T-helper 17 cell (primary cell): ENCODE results near the gene MIA2. TPM values are rescaled to one million over a fixed set of nuclear protein-coding genes. Genes with fewer than 3 reads are reported as not detected.
"Not testable (repeated sequence)": the region's sequence is repeated elsewhere in the genome, so short reads cannot be mapped to it uniquely, and the experiment has no call there.

Experiments
- ATAC-seq: fragments of 150-1000 bp; cut with Tn5 transposase; 2 replicates; pipeline ENCODE4 v1.10.0; 2021; ENCODE audit warnings: mild to moderate bottlenecking, moderate library complexity
- DNase-seq, 3 donors: peaks; one replicate each; pipeline versions ENCODE4 v3.0.0 to v3.0.0-alpha.2; 2020 to 2021
- H3K9me3 ChIP-seq: one replicate; pipeline ENCODE4 v1.7.0; 2013; ENCODE audit warnings: low read length, mild to moderate bottlenecking; ENCODE audit not compliant: control insufficient read depth, poor library complexity, severe bottlenecking
- H3K27ac Mint-ChIP-seq: one replicate; pipeline ENCODE4 v1.8.0; 2022; ENCODE audit warnings: mild to moderate bottlenecking, moderate library complexity, mixed read lengths
- H3K27me3 Mint-ChIP-seq: one replicate; pipeline ENCODE4 v1.8.0; 2022; ENCODE audit warnings: mixed read lengths
- H3K36me3 Mint-ChIP-seq: one replicate; pipeline ENCODE4 v1.8.0; 2022; ENCODE audit warnings: low read depth, mixed read lengths
- H3K4me1 Mint-ChIP-seq: one replicate; pipeline ENCODE4 v1.8.0; 2022; ENCODE audit warnings: mild to moderate bottlenecking, mixed read lengths
- H3K4me3 Mint-ChIP-seq: one replicate; pipeline ENCODE4 v1.8.0; 2022; ENCODE audit warnings: mild to moderate bottlenecking, moderate library complexity, mixed read lengths
- total RNA-seq, 4 donors: library from RNA in 2 of 4; stranded (reverse) in 2 of 4; gene quantifications; one replicate each; pipeline ENCODE4 v1.2.3 and lab custom pipeline; 2022 to 2026

Gene MIA2
- total RNA-seq, 2 donors from 2014 or later: 22.2 to 23.4 TPM

- ATAC-seq (no peak), DNase-seq (no peak)
- H3K4me1 Mint-ChIP-seq: peaks cover 2% of the 10 kb centered on the region
- H3K4me3 Mint-ChIP-seq: no peak overlapping the region
- H3K9me3 ChIP-seq: no peaks in the 10 kb centered on the region
- no peaks in the 10 kb centered on the region for H3K27me3 Mint-ChIP-seq
- H3K27ac Mint-ChIP-seq: no peak overlapping the region
- H3K36me3 Mint-ChIP-seq: no peaks in the 10 kb centered on the region
Measured at GRCh38 chr14:39219075-39219499, 14.6 kb upstream of the MIA2 start.

GRCh38 chr14:39220473-39220872 is 13.2 kb upstream of the MIA2 start:
- H3K4me3 Mint-ChIP-seq, H3K36me3 Mint-ChIP-seq, H3K27me3 Mint-ChIP-seq, ATAC-seq, H3K4me1 Mint-ChIP-seq, DNase-seq, H3K9me3 ChIP-seq, H3K27ac Mint-ChIP-seq: not testable (repeated sequence)

GRCh38 chr14:39228044-39228443 is 5.7 kb upstream of the MIA2 start:
- H3K4me1 Mint-ChIP-seq: peaks cover 15% of the 10 kb centered on the region
- DNase-seq: no peak
- no peaks in the 10 kb centered on the region for H3K9me3 ChIP-seq
- H3K27me3 Mint-ChIP-seq: no peaks in the 10 kb centered on the region
- H3K27ac Mint-ChIP-seq: peak overlapping the region; percentile 91
- no peak overlapping the region for H3K4me3 Mint-ChIP-seq
- no peak for ATAC-seq
- H3K36me3 Mint-ChIP-seq: no peaks in the 10 kb centered on the region

GRCh38 chr14:39228509-39229221 is 5.0 kb upstream of the MIA2 start:
- H3K4me1 Mint-ChIP-seq: peaks cover 15% of the 10 kb centered on the region
- H3K9me3 ChIP-seq: no peaks in the 10 kb centered on the region
- no peaks in the 10 kb centered on the region for H3K36me3 Mint-ChIP-seq
- H3K27me3 Mint-ChIP-seq: no peaks in the 10 kb centered on the region
- ATAC-seq (no peak), DNase-seq (no peak)
- no peak overlapping the region for H3K4me3 Mint-ChIP-seq
- peak overlapping the region; percentile 91 for H3K27ac Mint-ChIP-seq

GRCh38 chr14:39229222-39229543 is 4.5 kb upstream of the MIA2 start:
- H3K4me3 Mint-ChIP-seq: no peak overlapping the region
- H3K4me1 Mint-ChIP-seq: peaks cover 15% of the 10 kb centered on the region
- ATAC-seq (peak; percentile 84), DNase-seq (no peak)
- no peaks in the 10 kb centered on the region for H3K27me3 Mint-ChIP-seq
- H3K36me3 Mint-ChIP-seq: no peaks in the 10 kb centered on the region
- peak overlapping the region; percentile 91 for H3K27ac Mint-ChIP-seq
- no peaks in the 10 kb centered on the region for H3K9me3 ChIP-seq

GRCh38 chr14:39229601-39230110 is 4.1 kb upstream of the MIA2 start:
- Mint-ChIP-seq H3K27me3 (no peaks in the 10 kb centered on the region), H3K4me3 (no peak overlapping the region), H3K4me1 (peaks cover 15% of the 10 kb centered on the region), H3K27ac (peak overlapping the region; percentile 91), H3K36me3 (no peaks in the 10 kb centered on the region)
- H3K9me3 ChIP-seq: no peaks in the 10 kb centered on the region
- DNase-seq (no peak), ATAC-seq (peak; percentile 26)

GRCh38 chr14:39230416-39231035 is 3.2 kb upstream of the MIA2 start:
- ATAC-seq: no peak

GRCh38 chr14:39231751-39232553 is 1.8 kb upstream of the MIA2 start:
- DNase-seq, H3K4me3 Mint-ChIP-seq: not testable (repeated sequence)
- peaks cover 19% of the 10 kb centered on the region for H3K4me1 Mint-ChIP-seq

More at GRCh38 chr14:39230416-39231035, 3.2 kb upstream of the MIA2 start:
- no peaks in the 10 kb centered on the region for H3K36me3 Mint-ChIP-seq
- H3K4me3 Mint-ChIP-seq: peak overlapping the region; percentile 52
- H3K4me1 Mint-ChIP-seq: peaks cover 15% of the 10 kb centered on the region
- no peaks in the 10 kb centered on the region for H3K27me3 Mint-ChIP-seq
- no peaks in the 10 kb centered on the region for H3K9me3 ChIP-seq
- H3K27ac Mint-ChIP-seq: peak overlapping the region; percentile 91
- DNase-seq: no peak

GRCh38 chr14:39232554-39233415 is 930 bp upstream of the MIA2 start:
- H3K4me1 Mint-ChIP-seq: peaks cover 19% of the 10 kb centered on the region
- DNase-seq: no peak
- H3K9me3 ChIP-seq: no peaks in the 10 kb centered on the region
- no peak overlapping the region for H3K4me3 Mint-ChIP-seq
- no peaks in the 10 kb centered on the region for H3K36me3 Mint-ChIP-seq
- H3K27ac Mint-ChIP-seq: peak overlapping the region; percentile 14
- H3K27me3 Mint-ChIP-seq: no peaks in the 10 kb centered on the region
- no peak for ATAC-seq

More at GRCh38 chr14:39231751-39232553, 1.8 kb upstream of the MIA2 start:
- ATAC-seq: peak; percentile 53
- not testable (repeated sequence) for H3K36me3 Mint-ChIP-seq, H3K9me3 ChIP-seq, H3K27me3 Mint-ChIP-seq
- H3K27ac Mint-ChIP-seq: peak overlapping the region; percentile 19

- not testable (repeated sequence) for H3K9me3 ChIP-seq, H3K27ac Mint-ChIP-seq, H3K4me3 Mint-ChIP-seq, H3K27me3 Mint-ChIP-seq, ATAC-seq, DNase-seq, H3K4me1 Mint-ChIP-seq, H3K36me3 Mint-ChIP-seq
Measured at GRCh38 chr14:39234986-39235385, 1.3 kb downstream of the MIA2 start.

GRCh38 chr14:39235466-39235865 is 1.8 kb downstream of the MIA2 start:
- H3K36me3 Mint-ChIP-seq, DNase-seq, ATAC-seq, H3K4me1 Mint-ChIP-seq, H3K4me3 Mint-ChIP-seq, H3K9me3 ChIP-seq, H3K27ac Mint-ChIP-seq, H3K27me3 Mint-ChIP-seq: not testable (repeated sequence)

- no peak for ATAC-seq
- Mint-ChIP-seq H3K27me3 (no peaks in the 10 kb centered on the region), H3K36me3 (no peaks in the 10 kb centered on the region), H3K27ac (no peak overlapping the region), H3K4me1 (peaks cover 4% of the 10 kb centered on the region), H3K4me3 (no peak overlapping the region)
- DNase-seq: no peak
- no peaks in the 10 kb centered on the region for H3K9me3 ChIP-seq
Measured at GRCh38 chr14:39240769-39241168, 7.1 kb downstream of the MIA2 start.
